Nephron progenitor cell (in vitro differentiated cells): Measurements from ENCODE around the gene AOPEP.
A peak's percentile ranks its signal among the peaks of the same experiment; 100 is the strongest.

Experiments used
- DNase-seq: peaks from one replicate; pipeline ENCODE4 v3.0.0; 2021
- H3K27ac Mint-ChIP-seq: 2 replicates; pipeline ENCODE4 v1.8.0; 2021; ENCODE audit warnings: mild to moderate bottlenecking, moderate library complexity, mixed read lengths
- H3K27me3 Mint-ChIP-seq: 2 replicates; pipeline ENCODE4 v1.8.0; 2021; ENCODE audit warnings: mild to moderate bottlenecking, low read depth, mixed read lengths; ENCODE audit not compliant: poor library complexity
- H3K36me3 Mint-ChIP-seq: 2 replicates; pipeline ENCODE4 v1.8.0; 2021; ENCODE audit warnings: low read depth, mixed read lengths
- H3K4me1 Mint-ChIP-seq: 2 replicates; pipeline ENCODE4 v1.8.0; 2021; ENCODE audit warnings: mixed read lengths
- H3K4me3 Mint-ChIP-seq: 2 replicates; pipeline ENCODE4 v1.8.0; 2021; ENCODE audit warnings: mild to moderate bottlenecking, moderate library complexity, mixed read lengths
- H3K9me3 Mint-ChIP-seq: 2 replicates; pipeline ENCODE4 v1.8.0; 2021; ENCODE audit warnings: mild to moderate bottlenecking, moderate library complexity, mixed read lengths
- CTCF ChIP-seq: fragments of 200-600 bp; sonication (generic); IDR thresholded peaks from 2 replicates; pipeline ENCODE4 v1.5.0; 2021; ENCODE audit warnings: antibody characterized with exemption

Gene AOPEP

GRCh38 chr9:94881023-94881422 lies 154.5 kb downstream of the AOPEP start:
- Mint-ChIP-seq H3K9me3 (no peaks in the 10 kb centered on the region), H3K27me3 (peaks cover 4% of the 10 kb centered on the region), H3K36me3 (peaks cover 4% of the 10 kb centered on the region), H3K4me1 (peaks cover 53% of the 10 kb centered on the region), H3K27ac (peak overlapping the region; percentile 2), H3K4me3 (no peak overlapping the region)
- TF ChIP-seq CTCF: no peak
- no peak for DNase-seq

- TF ChIP-seq CTCF: no peak
- no peak for DNase-seq
- Mint-ChIP-seq H3K9me3 (no peaks in the 10 kb centered on the region), H3K27ac (no peak overlapping the region), H3K4me1 (peaks cover 53% of the 10 kb centered on the region), H3K4me3 (no peak overlapping the region), H3K36me3 (peaks cover 4% of the 10 kb centered on the region), H3K27me3 (peaks cover 4% of the 10 kb centered on the region)
These were observed 155.0 kb downstream of the AOPEP start for GRCh38 chr9:94881454-94881853.

GRCh38 chr9:94881940-94882339 lies 155.4 kb downstream of the AOPEP start:
- no peak for DNase-seq
- Mint-ChIP-seq H3K27ac (no peak overlapping the region), H3K27me3 (peaks cover 4% of the 10 kb centered on the region), H3K4me3 (no peak overlapping the region), H3K9me3 (no peaks in the 10 kb centered on the region), H3K36me3 (peaks cover 4% of the 10 kb centered on the region), H3K4me1 (peaks cover 53% of the 10 kb centered on the region)
- no peak for TF ChIP-seq CTCF

- Mint-ChIP-seq H3K4me1 (peaks cover 53% of the 10 kb centered on the region), H3K9me3 (no peaks in the 10 kb centered on the region), H3K27ac (peak overlapping the region; percentile 43), H3K27me3 (peaks cover 2% of the 10 kb centered on the region), H3K36me3 (peaks cover 4% of the 10 kb centered on the region), H3K4me3 (peak overlapping the region; percentile 1)
- no peak for TF ChIP-seq CTCF
- no peak for DNase-seq
These were observed 156.6 kb downstream of the AOPEP start for GRCh38 chr9:94882966-94883641.

GRCh38 chr9:94885854-94886447 lies 159.5 kb downstream of the AOPEP start:
- Mint-ChIP-seq H3K4me1 (peaks cover 38% of the 10 kb centered on the region), H3K4me3 (no peak overlapping the region), H3K27ac (no peak overlapping the region), H3K27me3 (no peaks in the 10 kb centered on the region), H3K9me3 (peaks cover 17% of the 10 kb centered on the region), H3K36me3 (peaks cover 23% of the 10 kb centered on the region)
- DNase-seq: no peak
- no peak for TF ChIP-seq CTCF

- Mint-ChIP-seq H3K9me3 (peaks cover 30% of the 10 kb centered on the region), H3K27me3 (peaks cover 4% of the 10 kb centered on the region), H3K27ac (no peak overlapping the region), H3K36me3 (peaks cover 37% of the 10 kb centered on the region), H3K4me1 (peaks cover 27% of the 10 kb centered on the region), H3K4me3 (no peak overlapping the region)
- TF ChIP-seq CTCF: no peak
- DNase-seq: no peak
These were observed 161.2 kb downstream of the AOPEP start for GRCh38 chr9:94887721-94888120.
